Gastroesophageal sphincter (tissue), 3 donors: ENCODE results near the gene GCHFR.

Experiments
- CTCF ChIP-seq, 4 experiments: fragments of 200-600 bp in 2 of 4; fragments of 450-650 bp in 2 of 4; sonication (generic) in 1 of 4; IDR thresholded peaks; one replicate each; pipeline ENCODE4 v1.5.1; 2017 to 2019; ENCODE audit warnings: antibody characterized with exemption in 4 of 4, mild to moderate bottlenecking in 2 of 4, moderate library complexity in 2 of 4
- POLR2AphosphoS5 ChIP-seq: sonication (generic); formaldehyde crosslinking; IDR thresholded peaks from one replicate; pipeline ENCODE4 v1.6.1; 2017; ENCODE audit warnings: antibody characterized with exemption

DNA sequence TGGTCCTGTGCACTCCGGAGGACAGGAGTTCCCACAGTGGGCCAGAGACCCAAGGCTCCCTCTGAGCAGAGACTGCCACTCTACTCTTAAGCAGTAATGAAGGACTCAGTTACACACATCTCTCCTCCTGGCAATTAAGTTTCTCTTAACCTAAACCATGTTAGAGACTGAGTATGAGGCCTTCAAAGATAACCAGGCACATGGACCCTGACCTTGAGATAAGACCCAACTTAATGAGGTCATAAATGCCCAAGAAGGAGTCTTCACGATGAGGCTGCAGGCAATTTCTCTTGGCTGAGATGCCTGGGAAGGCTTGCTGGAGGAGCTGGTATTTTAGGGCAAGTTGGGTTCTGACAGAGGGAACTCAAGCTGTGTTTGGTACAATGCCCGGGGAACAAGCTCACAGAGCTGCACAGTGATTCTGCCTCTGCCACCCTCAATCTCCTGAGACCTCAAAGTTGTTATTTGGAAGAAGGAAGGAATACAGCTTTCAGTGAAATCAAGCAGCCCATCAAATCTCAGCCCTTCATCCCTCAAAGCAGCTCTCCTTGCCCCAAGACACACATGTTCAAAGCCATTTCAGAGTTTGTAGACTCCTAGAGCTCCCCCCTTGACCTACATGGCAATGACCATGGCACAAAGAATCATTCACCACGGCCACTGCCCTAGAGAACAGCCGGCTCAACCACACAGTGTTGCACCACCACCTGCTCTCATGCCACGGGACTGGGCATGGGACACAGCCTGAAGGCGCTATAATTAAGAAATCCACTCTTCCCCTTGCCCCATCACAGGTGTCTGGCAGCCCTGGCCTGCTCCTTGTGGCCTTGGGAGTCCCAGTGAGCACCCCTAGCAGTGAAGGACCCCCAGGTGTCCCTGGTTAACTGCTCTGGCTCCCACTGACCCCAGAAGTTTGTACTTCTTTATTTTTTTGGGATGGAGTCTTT lies 15.9 kb upstream of the GCHFR start:
- TF ChIP-seq CTCF (IDR thresholded peaks at IDR 0.05): no peak
- TF ChIP-seq POLR2AphosphoS5: no peak
